Activated CD4-positive, alpha-beta T cell treated with anti-CD3 and anti-CD28 coated beads, Interleukin-2, amount 10 ng/mL, durations not matched to agents 7 days and 5 days (primary cell): ENCODE measurements around the gene PACSIN1. TPM values are rescaled to one million over a fixed set of nuclear protein-coding genes. Genes with fewer than 3 reads are reported as not detected.

Source experiments
- CTCF ChIA-PET: fragments of 350-600 bp; sonication (Branson Sonifier 250); formaldehyde crosslinking; loops from one replicate; lab custom pipeline; 2021; ENCODE audit warnings: antibody characterized with exemption; lab: Charles Lee
- POLR2A ChIA-PET: fragments of 350-600 bp; sonication (Branson Sonifier 250); formaldehyde crosslinking; loops from one replicate; lab custom pipeline; 2021; ENCODE audit warnings: antibody characterized with exemption; lab: Charles Lee
- DNase-seq: peaks from one replicate; pipeline ENCODE4 v3.0.0-alpha.2; 2020
- H3K27ac Mint-ChIP-seq: one replicate; pipeline ENCODE4 v1.8.0; 2021; ENCODE audit warnings: mild to moderate bottlenecking, moderate library complexity, mixed read lengths
- H3K27me3 Mint-ChIP-seq: one replicate; pipeline ENCODE4 v1.8.0; 2021; ENCODE audit warnings: mixed read lengths
- H3K36me3 Mint-ChIP-seq: one replicate; pipeline ENCODE4 v1.8.0; 2021; ENCODE audit warnings: low read depth, mixed read lengths
- H3K4me1 Mint-ChIP-seq: one replicate; pipeline ENCODE4 v1.8.0; 2021; ENCODE audit warnings: mixed read lengths
- H3K4me3 Mint-ChIP-seq: one replicate; pipeline ENCODE4 v1.8.0; 2021; ENCODE audit warnings: mild to moderate bottlenecking, moderate library complexity, mixed read lengths
- H3K9me3 Mint-ChIP-seq: one replicate; pipeline ENCODE4 v1.8.0; 2021; ENCODE audit warnings: mixed read lengths
- total RNA-seq, 2 experiments: library from RNA; stranded (reverse); gene quantifications; one replicate each; pipeline ENCODE4 v1.2.3, GENCODE V29; 2021

Gene PACSIN1
- total RNA-seq, 2 experiments from 2014 or later = 1.6 to 1.7 TPM

DNA sequence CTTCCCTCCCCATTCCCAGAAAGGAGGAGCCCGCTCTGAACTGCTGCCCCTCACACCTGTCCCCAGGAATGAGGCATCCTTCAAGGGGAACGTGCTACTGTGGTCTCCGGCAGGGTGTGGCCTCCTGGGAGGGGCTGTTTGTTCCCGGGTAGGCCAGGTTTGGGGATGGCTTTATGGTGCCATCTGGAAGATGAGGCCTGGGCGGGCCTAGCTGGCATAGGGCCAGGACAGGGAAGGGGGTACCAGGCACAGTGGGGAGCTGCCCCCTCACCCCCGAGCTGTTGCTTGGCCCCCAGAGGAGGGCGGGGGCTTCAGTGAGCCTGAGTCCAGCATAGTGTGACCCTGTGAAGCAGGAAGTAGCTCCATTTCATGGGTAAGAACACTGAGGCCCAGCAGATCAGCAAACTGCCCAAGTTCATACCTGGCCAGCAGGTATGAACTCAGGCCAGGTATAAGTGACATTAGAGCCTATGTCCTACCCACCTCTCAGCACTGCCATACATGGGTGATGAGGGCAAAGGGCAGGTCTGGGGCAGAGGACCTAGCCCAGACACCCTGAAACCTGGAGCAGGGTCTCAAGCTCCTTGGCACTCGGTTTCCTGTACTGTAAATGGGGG is 107.8 kb downstream of the PACSIN1 start:
- H3K36me3 Mint-ChIP-seq = no peaks in the 10 kb centered on the region
- DNase-seq = no peak
- H3K4me3 Mint-ChIP-seq = no peak overlapping the region
- peaks cover 4% of the 10 kb centered on the region for H3K4me1 Mint-ChIP-seq
- ChIA-PET POLR2A (no interaction called here), CTCF (no interaction called here)
- no peaks in the 10 kb centered on the region for H3K9me3 Mint-ChIP-seq
- no peaks in the 10 kb centered on the region for H3K27me3 Mint-ChIP-seq
- no peak overlapping the region for H3K27ac Mint-ChIP-seq

DNA sequence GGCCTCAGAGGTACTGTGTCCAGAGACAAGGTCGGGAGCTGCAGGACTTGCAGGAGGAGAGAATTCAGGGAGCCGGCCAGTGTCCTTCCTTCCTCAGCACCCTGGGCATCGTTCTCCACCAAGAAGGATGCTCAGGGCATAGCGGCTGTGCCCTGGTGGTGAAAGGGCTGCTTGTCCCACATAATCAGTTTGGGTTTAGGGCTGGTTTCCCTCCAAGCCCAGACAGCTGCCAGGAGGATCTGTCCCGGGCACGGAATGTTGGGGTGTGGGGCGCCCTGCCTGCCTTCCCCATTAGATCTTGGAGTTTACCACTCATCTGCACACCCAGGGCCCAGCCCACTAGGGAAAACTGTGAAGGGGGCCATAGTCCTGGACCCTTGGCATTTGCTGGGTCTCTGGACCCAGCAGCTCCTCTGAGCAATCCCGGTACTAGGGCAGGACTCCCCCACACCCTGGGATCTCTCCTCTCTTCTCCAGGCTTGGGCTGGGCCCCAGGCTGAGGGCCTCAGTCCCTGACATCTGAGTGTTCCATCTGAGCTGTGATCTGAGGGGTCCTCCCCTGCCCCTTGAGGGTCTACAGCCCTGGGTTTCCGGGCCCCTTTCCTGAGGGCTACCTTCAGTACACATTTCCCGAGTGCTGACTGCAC is 108.9 kb downstream of the PACSIN1 start:
- Mint-ChIP-seq H3K27ac (no peak overlapping the region), H3K9me3 (no peaks in the 10 kb centered on the region), H3K4me1 (peaks cover 4% of the 10 kb centered on the region), H3K4me3 (no peak overlapping the region), H3K27me3 (no peaks in the 10 kb centered on the region), H3K36me3 (no peaks in the 10 kb centered on the region)
- ChIA-PET POLR2A (no interaction called here), CTCF (no interaction called here)
- no peak for DNase-seq

DNA sequence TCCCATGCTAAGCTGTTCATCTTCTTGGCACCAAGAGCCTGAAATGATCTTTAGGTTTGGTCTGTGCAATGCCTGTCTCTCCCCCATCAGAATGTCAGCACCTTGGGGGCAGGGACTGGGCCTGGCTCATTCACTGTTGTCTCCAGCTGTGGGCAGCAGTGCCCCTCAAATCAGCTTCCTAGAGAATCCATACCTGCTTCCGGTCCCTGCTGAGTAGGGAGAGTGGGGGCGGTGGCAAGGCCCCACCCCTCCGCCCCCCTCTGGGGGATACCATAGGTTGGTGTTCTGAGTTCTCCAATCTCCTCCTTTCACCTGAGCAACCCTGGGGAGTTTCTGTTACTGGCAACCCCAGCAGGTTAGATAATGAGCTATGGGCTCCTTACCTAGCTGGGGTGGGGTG is 109.5 kb downstream of the PACSIN1 start:
- ChIA-PET CTCF (interaction anchor here (0.6 kb wide), 1 partner anchor 300 kb away, joined by 5 read pairs; no protein-coding TSS in a partner anchor), POLR2A (no interaction called here)
- Mint-ChIP-seq H3K4me1 (peaks cover 4% of the 10 kb centered on the region), H3K9me3 (no peaks in the 10 kb centered on the region), H3K27me3 (no peaks in the 10 kb centered on the region), H3K27ac (no peak overlapping the region), H3K36me3 (no peaks in the 10 kb centered on the region), H3K4me3 (no peak overlapping the region)
- no peak for DNase-seq

DNA sequence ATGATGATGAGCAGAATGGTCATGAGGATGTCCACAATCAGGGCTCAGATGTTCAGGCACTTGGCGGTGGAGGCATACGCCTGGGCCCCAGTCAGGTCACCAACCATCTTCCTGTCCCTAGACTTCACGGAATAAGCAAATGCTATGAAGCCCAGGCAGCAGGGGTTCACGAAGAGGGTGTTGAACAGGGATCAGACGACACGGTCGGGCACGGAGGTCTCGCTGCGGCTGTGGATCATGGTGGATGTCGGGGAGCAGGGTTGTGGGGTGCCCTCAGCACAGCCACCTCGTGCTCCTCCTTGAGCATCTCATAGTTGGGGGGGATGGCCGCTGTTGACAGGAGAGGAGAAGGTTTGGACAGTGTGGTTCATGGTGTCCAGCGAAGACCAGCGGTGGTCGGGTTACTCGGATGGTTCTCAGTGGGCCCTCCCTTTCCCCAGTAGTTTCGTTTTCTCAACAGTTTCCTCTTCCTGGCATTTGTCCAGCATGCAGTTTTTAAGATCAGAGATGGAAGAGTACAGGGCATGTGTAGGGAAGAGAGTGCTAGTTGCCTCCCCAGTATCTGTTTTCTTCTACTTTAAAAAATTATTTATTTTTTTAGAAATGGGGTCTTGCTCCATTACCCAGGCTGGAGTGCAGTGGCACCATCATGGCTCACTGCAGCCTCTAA is 110.5 kb downstream of the PACSIN1 start:
- Mint-ChIP-seq H3K4me1 (peaks cover 4% of the 10 kb centered on the region), H3K9me3 (no peaks in the 10 kb centered on the region), H3K36me3 (no peaks in the 10 kb centered on the region), H3K27ac (peak overlapping the region; percentile 36), H3K27me3 (no peaks in the 10 kb centered on the region), H3K4me3 (no peak overlapping the region)
- ChIA-PET CTCF (no interaction called here), POLR2A (no interaction called here)
- no peak for DNase-seq

GRCh38 chr6:34578445-34579262 is 112.8 kb downstream of the PACSIN1 start:
- CTCF ChIA-PET = interaction anchor here (0.9 kb wide), 1 partner anchor 30 kb away, joined by 3 read pairs; no protein-coding TSS in a partner anchor
- no peak overlapping the region for H3K4me3 Mint-ChIP-seq
- no peaks in the 10 kb centered on the region for H3K36me3 Mint-ChIP-seq
- no peaks in the 10 kb centered on the region for H3K27me3 Mint-ChIP-seq
- peaks cover 4% of the 10 kb centered on the region for H3K4me1 Mint-ChIP-seq
- POLR2A ChIA-PET = no interaction called here
- no peaks in the 10 kb centered on the region for H3K9me3 Mint-ChIP-seq
- H3K27ac Mint-ChIP-seq = no peak overlapping the region
- no peak for DNase-seq

DNA sequence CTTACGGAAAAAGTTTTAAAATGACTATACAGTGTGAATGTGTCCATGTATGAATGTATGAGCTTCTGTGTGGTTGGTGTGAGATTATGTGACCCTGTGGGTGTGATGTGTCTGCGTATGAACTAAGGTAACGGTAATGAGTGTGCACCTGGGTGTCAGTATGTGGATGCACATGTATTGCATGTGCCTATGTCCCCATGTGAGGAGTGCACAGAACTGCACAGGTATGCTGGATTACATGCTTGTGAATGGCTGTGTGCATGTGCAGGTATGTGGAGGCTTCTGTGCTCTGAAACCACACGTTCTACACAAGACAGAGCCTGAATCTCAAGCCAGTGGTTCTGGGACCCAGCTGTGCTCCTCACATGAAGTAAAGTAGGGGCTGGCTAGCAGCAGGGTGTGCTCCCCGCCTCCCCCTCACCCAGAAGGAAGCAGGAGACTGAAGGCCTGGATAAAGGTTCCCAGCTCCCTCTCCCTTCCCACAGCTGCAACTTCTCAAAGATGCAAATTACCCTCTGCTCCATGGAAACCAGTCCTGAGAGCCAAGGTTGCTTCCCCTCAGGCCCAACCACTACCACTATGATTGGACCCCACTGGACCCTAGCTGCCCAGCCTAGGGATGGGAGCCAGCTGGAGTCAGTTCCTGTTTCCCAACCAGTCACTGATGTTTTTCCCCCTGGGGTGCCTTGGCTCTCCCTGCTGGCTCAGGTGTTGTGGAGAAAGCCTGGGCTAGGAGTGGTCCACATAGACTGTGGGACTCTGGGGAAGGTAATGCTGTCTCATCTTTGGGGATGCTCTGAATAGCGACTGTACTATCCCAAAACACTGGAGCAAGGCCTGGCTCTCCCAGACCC is 115.1 kb downstream of the PACSIN1 start:
- Mint-ChIP-seq H3K4me3 (no peak overlapping the region), H3K36me3 (no peaks in the 10 kb centered on the region), H3K27ac (no peak overlapping the region), H3K4me1 (peaks cover 4% of the 10 kb centered on the region), H3K9me3 (no peaks in the 10 kb centered on the region), H3K27me3 (no peaks in the 10 kb centered on the region)
- ChIA-PET POLR2A (no interaction called here), CTCF (interaction anchor here (1.4 kb wide), 1 partner anchor 14 kb away, joined by 4 read pairs; no protein-coding TSS in a partner anchor)
- no peak for DNase-seq

DNA sequence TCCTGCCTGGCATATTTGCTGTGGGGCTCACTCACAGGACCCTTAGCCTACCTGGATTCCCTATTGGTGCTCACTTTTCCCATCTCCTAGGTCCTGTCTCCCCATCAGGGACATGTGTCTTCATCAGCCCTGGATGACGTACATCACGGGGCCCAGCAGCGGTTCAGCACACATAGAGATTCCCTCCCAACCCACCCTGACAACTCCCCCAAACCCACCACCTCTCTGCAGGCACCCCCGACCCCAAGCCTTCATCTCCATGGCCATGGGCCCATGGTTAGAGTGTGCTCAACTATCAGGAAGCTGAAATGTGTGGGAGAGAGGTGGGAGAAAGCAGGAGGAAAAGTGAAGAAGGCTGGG is 115.7 kb downstream of the PACSIN1 start:
- no peak overlapping the region for H3K4me3 Mint-ChIP-seq
- H3K27me3 Mint-ChIP-seq = no peaks in the 10 kb centered on the region
- CTCF ChIA-PET = interaction anchor here (1.4 kb wide), 1 partner anchor 14 kb away, joined by 4 read pairs; no protein-coding TSS in a partner anchor
- H3K36me3 Mint-ChIP-seq = no peaks in the 10 kb centered on the region
- DNase-seq = no peak
- no peak overlapping the region for H3K27ac Mint-ChIP-seq
- POLR2A ChIA-PET = no interaction called here
- H3K9me3 Mint-ChIP-seq = no peaks in the 10 kb centered on the region
- H3K4me1 Mint-ChIP-seq = peaks cover under 1% of the 10 kb centered on the region

GRCh38 chr6:34583461-34583860 is 117.6 kb downstream of the PACSIN1 start:
- ChIA-PET CTCF (interaction anchor here (0.6 kb wide), 1 partner anchor 14 kb away, joined by 3 read pairs; no protein-coding TSS in a partner anchor), POLR2A (no interaction called here)
- no peaks in the 10 kb centered on the region for H3K36me3 Mint-ChIP-seq
- H3K27me3 Mint-ChIP-seq = no peaks in the 10 kb centered on the region
- DNase-seq = peak; percentile 14
- no peak overlapping the region for H3K4me3 Mint-ChIP-seq
- no peaks in the 10 kb centered on the region for H3K4me1 Mint-ChIP-seq
- H3K27ac Mint-ChIP-seq = no peak overlapping the region
- no peaks in the 10 kb centered on the region for H3K9me3 Mint-ChIP-seq

DNA sequence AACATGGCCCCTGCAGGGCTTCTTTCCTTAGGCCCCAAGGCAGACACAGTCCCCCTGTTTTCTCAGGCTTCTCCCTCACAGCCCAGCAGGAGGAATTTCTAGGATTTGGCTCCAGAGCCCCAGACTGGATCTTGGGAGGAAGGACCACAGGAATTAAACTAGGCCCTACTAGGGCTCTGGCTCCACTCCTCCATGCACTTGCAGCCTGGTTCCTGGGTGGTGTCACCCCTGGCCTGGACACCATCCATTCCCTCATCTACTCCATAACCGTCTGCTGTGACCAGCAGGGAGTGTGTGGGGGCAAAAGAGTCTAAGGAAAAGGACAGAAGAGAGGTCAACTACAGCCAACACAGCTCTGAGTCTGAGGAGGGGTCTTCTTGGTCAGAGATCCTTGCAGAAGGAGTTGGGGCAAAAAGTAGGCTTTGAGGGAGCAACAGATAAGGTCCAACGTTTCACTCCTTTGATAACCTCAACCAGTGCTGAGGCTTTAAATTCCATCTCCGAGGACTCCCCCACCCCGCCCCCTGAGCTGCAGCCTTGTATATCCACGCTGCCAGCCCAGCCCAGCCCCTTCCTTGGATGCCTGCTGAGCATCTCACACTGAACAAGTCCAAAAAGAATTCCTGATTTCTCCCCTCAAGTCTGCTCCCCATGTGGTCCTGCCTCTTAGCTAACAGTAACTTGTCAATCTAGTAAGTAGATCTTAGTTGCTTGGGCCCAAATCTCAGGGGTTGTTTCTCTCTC is 118.2 kb downstream of the PACSIN1 start:
- ChIA-PET CTCF (interaction anchor here (0.6 kb wide), 1 partner anchor 15 kb away, joined by 3 read pairs; no protein-coding TSS in a partner anchor), POLR2A (no interaction called here)
- no peaks in the 10 kb centered on the region for H3K9me3 Mint-ChIP-seq
- peak overlapping the region; percentile 34 for H3K27ac Mint-ChIP-seq
- no peaks in the 10 kb centered on the region for H3K4me1 Mint-ChIP-seq
- no peaks in the 10 kb centered on the region for H3K27me3 Mint-ChIP-seq
- H3K36me3 Mint-ChIP-seq = no peaks in the 10 kb centered on the region
- no peak overlapping the region for H3K4me3 Mint-ChIP-seq
- DNase-seq = no peak

GRCh38 chr6:34584694-34585093 is 118.8 kb downstream of the PACSIN1 start:
- CTCF ChIA-PET = no interaction called here
- no peak overlapping the region for H3K4me3 Mint-ChIP-seq
- no peak for DNase-seq

More at GRCh38 chr6:34584694-34585093, 118.8 kb downstream of the PACSIN1 start:
- no peaks in the 10 kb centered on the region for H3K9me3 Mint-ChIP-seq
- no peaks in the 10 kb centered on the region for H3K27me3 Mint-ChIP-seq
- peak overlapping the region; percentile 34 for H3K27ac Mint-ChIP-seq
- H3K4me1 Mint-ChIP-seq = no peaks in the 10 kb centered on the region
- H3K36me3 Mint-ChIP-seq = no peaks in the 10 kb centered on the region
- POLR2A ChIA-PET = no interaction called here
